GM12878 (cell line): ENCODE measurements around the gene RAD51. TPM values are rescaled to one million over a fixed set of nuclear protein-coding genes. Genes with fewer than 3 reads are reported as not detected.

Source experiments
- ATAC-seq: fragments of 200-7000 bp; cut with Tn5 transposase; 3 replicates; pipeline ENCODE4 v1.9.1; 2020; ENCODE audit warnings: mild to moderate bottlenecking, moderate library complexity
- BruUV-seq: library from RNA; stranded (reverse); fragments of 400-500 nt; replicated peaks from 2 replicates; lab custom pipeline; 2021; lab: Mats Ljungman, UMichigan
- CTCF ChIA-PET: fragments of 300-600 bp; sonication (Branson Sonifier 250); formaldehyde crosslinking; extraction: SDS; loops from one replicate; lab custom pipeline; 2021; ENCODE audit warnings: inconsistent platforms; lab: Yijun Ruan, JAX
- POLR2A ChIA-PET: fragments of 350-600 bp; formaldehyde crosslinking; extraction: SDS; loops from one replicate; lab custom pipeline; 2021; ENCODE audit warnings: inconsistent platforms; lab: Charles Lee
- RAD21 ChIA-PET: fragments of 300-600 bp; sonication (Branson Sonifier 250); formaldehyde crosslinking; loops from one replicate; lab custom pipeline; 2023; ENCODE audit warnings: antibody characterized with exemption; ENCODE audit not compliant: unreplicated experiment; lab: Charles Lee
- SMC1A ChIA-PET: fragments of 300-600 bp; sonication (Branson Sonifier 250); formaldehyde crosslinking; loops from one replicate; lab custom pipeline; 2023; ENCODE audit not compliant: unreplicated experiment, uncharacterized antibody; lab: Charles Lee
- DNase-seq: peaks from one replicate; pipeline ENCODE4 v3.0.0-alpha.2; 2011; ENCODE audit warnings: low read depth, low spot score
- FAIRE-seq: peaks from 3 replicates; lab custom pipeline; 2011; peaks lifted over from hg19 to GRCh38; lab: Jason Lieb, UNC
- H2AFZ ChIP-seq: 2 replicates; pipeline ENCODE4 v1.6.0; 2011; ENCODE audit warnings: low read depth, low read length, control low read depth; ENCODE audit not compliant: control insufficient read depth
- H3K27ac ChIP-seq: 2 replicates; pipeline ENCODE4 v1.5.1; 2011; ENCODE audit warnings: control low read depth; ENCODE audit not compliant: control insufficient read depth, insufficient read depth
- H3K27me3 ChIP-seq, 2 experiments: replicated peaks in 1 of 2; 2 replicates each; pipeline versions ENCODE4 v1.6.0 to v1.6.1; 2011; ENCODE audit warnings: low read length in 1 of 2; ENCODE audit not compliant: control insufficient read depth in 2 of 2, insufficient read depth in 2 of 2
- H3K36me3 ChIP-seq, 2 experiments: 2 replicates each; pipeline ENCODE4 v1.5.1; 2011; ENCODE audit warnings: low read length in 1 of 2; ENCODE audit not compliant: control insufficient read depth in 2 of 2, insufficient read depth in 2 of 2
- H3K4me1 ChIP-seq: 2 replicates; pipeline ENCODE4 v1.6.1; 2011; ENCODE audit warnings: mild to moderate bottlenecking, low read length, moderate library complexity, mixed read lengths; ENCODE audit not compliant: control insufficient read depth, insufficient read depth
- H3K4me2 ChIP-seq: 2 replicates; pipeline ENCODE4 v1.6.0; 2011; ENCODE audit warnings: control low read depth; ENCODE audit not compliant: control insufficient read depth, insufficient read depth
- H3K4me3 ChIP-seq: fragments of 200-600 bp; sonication (generic); 2 replicates; pipeline ENCODE4 v1.5.1; 2016
- H3K79me2 ChIP-seq: 2 replicates; pipeline ENCODE4 v1.6.0; 2011; ENCODE audit warnings: low read length; ENCODE audit not compliant: control insufficient read depth, insufficient read depth
- H3K9ac ChIP-seq: 2 replicates; pipeline ENCODE4 v1.8.0; 2011; ENCODE audit warnings: low read length, control low read depth, mixed read lengths; ENCODE audit not compliant: control insufficient read depth, insufficient read depth
- H3K9me3 ChIP-seq: replicated peaks from 3 replicates; pipeline ENCODE4 v1.5.1; 2011; ENCODE audit warnings: mild to moderate bottlenecking, low read length; ENCODE audit not compliant: control insufficient read depth, insufficient read depth
- H4K20me1 ChIP-seq: 2 replicates; pipeline ENCODE4 v1.6.0; 2011; ENCODE audit not compliant: control insufficient read depth, insufficient read depth
- ASH2L ChIP-seq: fragments of 300-600, 200-600 bp; sonication (generic); IDR thresholded peaks from 2 replicates; pipeline ENCODE4 v1.6.1; 2017; ENCODE audit warnings: low read depth, mild to moderate bottlenecking, borderline replicate concordance
- BHLHE40 ChIP-seq, 2 experiments: fragments of 450-650 bp in 1 of 2; IDR thresholded peaks; 2 replicates each; pipeline ENCODE4 v1.6.1; 2011 to 2017; ENCODE audit warnings: low read depth in 2 of 2, borderline replicate concordance in 1 of 2, improper control_type of control experiment in 1 of 2, low read length in 1 of 2, mild to moderate bottlenecking in 1 of 2
- CEBPB ChIP-seq, 2 experiments: fragments of 150-350 bp in 1 of 2; IDR thresholded peaks; 2 replicates each; pipeline ENCODE4 v1.6.1; 2012 to 2014; ENCODE audit warnings: low read depth in 2 of 2, low read length in 2 of 2, borderline replicate concordance in 1 of 2, inconsistent platforms in 1 of 2
- KAT2A ChIP-seq: conservative IDR thresholded peaks from 2 replicates; pipeline ENCODE4 v1.6.1; 2011; ENCODE audit warnings: low read depth, low read length; ENCODE audit not compliant: control insufficient read depth
- PML ChIP-seq: IDR thresholded peaks from 2 replicates; pipeline ENCODE4 v1.6.1; 2012; ENCODE audit warnings: low read length, inconsistent platforms
- POLR2AphosphoS2 ChIP-seq: IDR thresholded peaks from 2 replicates; pipeline ENCODE4 v1.6.1; 2011; ENCODE audit warnings: low read depth, mild to moderate bottlenecking, low read length, improper control_type of control experiment, moderate library complexity
- RAD21 ChIP-seq: IDR thresholded peaks from 2 replicates; pipeline ENCODE4 v1.6.1; 2011; ENCODE audit warnings: mild to moderate bottlenecking, low read depth, low read length, moderate library complexity; ENCODE audit not compliant: insufficient read depth
- SRF ChIP-seq, 2 experiments: IDR thresholded peaks; 2 replicates each; pipeline ENCODE4 v1.6.1; 2011; ENCODE audit warnings: low read depth in 2 of 2, low read length in 2 of 2, mild to moderate bottlenecking in 1 of 2, moderate library complexity in 1 of 2
- WGBS: methylation state at CpG from one replicate; pipeline ENCODE4 v1.1.6; 2016; ENCODE audit warnings: low lambda C conversion rate; ENCODE audit not compliant: insufficient replicate concordance, insufficient coverage; ENCODE audit errors: missing lambda C conversion rate; 5-methylcytosine and 5-hydroxymethylcytosine counted together
- in situ Hi-C: fragments of 300-500 bp; cut with MboI; formaldehyde crosslinking; loops from 9 replicates; pipeline ENCODE4 v1.14.3; 2018; ENCODE audit warnings: mixed read lengths
- intact Hi-C: fragments of 100-400 bp; cut with micrococcal nuclease; formaldehyde crosslinking; loops from one replicate; pipeline ENCODE4 v1.14.2; 2022; ENCODE audit not compliant: unreplicated experiment
- polyA plus RNA-seq, 11 experiments: library from polyadenylated mRNA; depleted of rRNA in 4 of 11; unstranded in 6 of 11; stranded (reverse) in 5 of 11; fragments of >200 nt; fragmentation: Nextera tagmentation in 4 of 11; fragmentation: Illumina TruSeq in 1 of 11; extraction: Ambion mirVana in 4 of 11; extraction: Trizol in 1 of 11; gene quantifications; 1 replicate in 1 of 11; 2 replicates in 10 of 11; pipeline versions ENCODE4 v1.2.1 to v1.2.3, GENCODE V29; 2011 to 2016; ENCODE audit warnings: inconsistent platforms in 2 of 11, missing spikeins in 2 of 11, low read depth in 1 of 11
- total RNA-seq, 4 experiments: library from RNA; depleted of rRNA in 3 of 4; stranded (reverse); fragments of >200 nt in 3 of 4; fragmentation: Illumina TruSeq in 1 of 4; extraction: Trizol in 1 of 4; gene quantifications; 2 replicates each; pipeline versions ENCODE4 v1.2.1 to v1.2.3, GENCODE V29; 2013 to 2021

RAD51 gene
- total and polyA plus RNA-seq, 10 of the 15 experiments (the other 5 are each of a cell fraction or from before 2014, with no cell fraction given) = 13.1 to 55.0 (median 30.6) TPM

DNA sequence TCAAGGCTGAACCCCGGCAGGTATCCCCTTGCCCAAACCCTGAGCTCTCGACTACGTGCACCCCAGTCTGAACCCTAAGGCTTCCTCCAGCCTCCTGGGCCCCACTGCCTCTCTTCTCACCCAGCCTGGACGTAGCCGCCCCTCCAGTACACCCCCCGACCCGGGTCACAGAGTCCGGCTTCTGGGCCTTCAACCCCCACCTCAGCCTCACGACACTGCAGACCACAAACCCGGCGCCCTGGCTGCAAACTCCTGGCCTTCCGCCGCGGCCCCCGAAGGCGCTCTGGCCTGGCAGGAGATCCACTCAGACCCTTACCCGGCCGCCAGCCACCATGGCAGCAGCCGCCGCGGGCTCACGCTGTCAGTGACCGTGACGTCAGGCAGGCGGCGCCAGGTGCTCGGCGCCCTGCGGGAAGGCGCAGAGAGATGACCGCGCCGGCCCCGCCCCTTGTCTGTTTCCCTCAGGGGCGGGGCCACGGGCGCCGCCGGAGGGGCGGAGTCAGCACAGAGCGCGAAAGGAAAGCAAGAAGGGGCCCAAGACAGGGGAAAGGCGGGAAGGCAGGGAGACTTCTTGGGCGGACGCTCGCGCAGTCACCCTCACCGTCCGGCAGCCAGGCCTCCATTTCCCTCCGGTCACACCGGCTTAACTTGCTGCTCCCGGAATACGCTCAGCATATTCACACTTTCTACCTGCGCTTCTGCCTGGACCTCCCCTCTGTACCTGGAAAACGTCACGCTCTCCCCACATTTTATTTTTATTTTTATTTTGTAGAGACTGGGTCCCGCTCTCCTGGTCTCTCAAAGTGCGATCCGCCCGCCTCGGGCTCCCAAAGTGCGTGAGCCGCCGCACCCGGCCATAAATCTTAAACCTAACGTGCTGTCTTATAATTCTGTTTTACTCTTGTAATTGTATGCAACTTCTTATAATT lies 60.2 kb downstream of the RAD51 start, which contains the start of gene RMDN3 (continued):
- no peak for TF ChIP-seq KAT2A
- no peak for TF ChIP-seq CEBPB (IDR thresholded peaks at IDR 0.05; ENCODE audit: borderline replicate concordance in 1 of 2, low read depth in 2 of 2, low read length in 2 of 2)
- peak; percentile 77; the same call in 1 of the 2 replicates for TF ChIP-seq PML
- no peak for TF ChIP-seq ASH2L
- no peak; the same call in 1 of the 2 replicates for TF ChIP-seq POLR2AphosphoS2
- no peak for TF ChIP-seq RAD21

DNA sequence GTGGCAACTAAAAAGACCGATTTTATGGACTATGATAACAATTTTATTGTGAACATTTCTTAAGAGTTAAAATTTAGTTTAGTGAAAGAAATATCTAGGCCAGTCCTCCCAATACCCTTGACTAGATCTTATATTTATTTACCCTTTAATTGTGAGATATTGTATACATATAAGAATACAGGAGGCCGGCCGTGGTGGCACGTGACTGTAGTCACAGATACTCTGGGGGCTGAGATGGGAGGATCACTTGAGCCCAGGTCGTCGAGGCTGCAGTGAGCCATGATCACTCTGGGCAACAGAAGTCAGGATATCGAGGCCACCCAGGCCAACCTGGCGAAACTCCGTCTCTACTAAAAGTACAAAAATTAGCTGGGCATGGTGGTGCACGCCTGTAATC lies 60.8 kb downstream of the RAD51 start:
- H2AFZ ChIP-seq = peak overlapping the region; percentile 94
- no peaks in the 10 kb centered on the region for H3K27me3 ChIP-seq
- H3K4me2 ChIP-seq = peak overlapping the region; percentile 88
- peaks cover 21% of the 10 kb centered on the region for H3K79me2 ChIP-seq
- FAIRE-seq (no peak), ATAC-seq (no peak), DNase-seq (no peak)
- H3K36me3 ChIP-seq = peaks cover 3 to 4% of the 10 kb centered on the region in 2 experiments; a peak in 3 of 4 replicates
- WGBS = 55% methylated on average over 10 of the region's 10 CpGs
- ChIA-PET SMC1A (interaction anchor here (1.5 to 1.8 kb wide), 2 partner anchors 9 to 15 kb away, joined by 5 to 6 read pairs; partner anchors contain the start of gene C15orf62), POLR2A (interaction anchor here (0.7 to 2.1 kb wide), 4 partner anchors 9 to 61 kb away, joined by 3 to 12 read pairs (median 6); partner anchors contain the start of genes C15orf62 and RAD51), RAD21 (interaction anchor here (1.6 kb wide), 1 partner anchor 104 kb away, joined by 4 read pairs; no protein-coding TSS in a partner anchor), CTCF (interaction anchor here (1.0 to 2.1 kb wide), 2 partner anchors 102 to 138 kb away, joined by 5 to 9 read pairs; partner anchors contain the start of gene VPS18)
- intact Hi-C loops (loop anchor here (1.0 to 5.0 kb wide), 2 partner anchors 61 to 164 kb away; partner anchors contain the start of genes KNL1 and RAD51), in situ Hi-C loops (no loop called here)
- H3K4me1 ChIP-seq = peaks cover 3% of the 10 kb centered on the region
- H3K9me3 ChIP-seq = no peaks in the 10 kb centered on the region
- H4K20me1 ChIP-seq = no peaks in the 10 kb centered on the region
- peak overlapping the region; percentile 86 for H3K27ac ChIP-seq
- peak overlapping the region; percentile 62 for H3K4me3 ChIP-seq
- TF ChIP-seq SRF (IDR thresholded peaks at IDR 0.05; ENCODE audit: low read depth in 2 of 2, low read length in 2 of 2) (no peak), BHLHE40 (IDR thresholded peaks at IDR 0.05; ENCODE audit: borderline replicate concordance in 1 of 2, low read depth in 2 of 2, low read length in 1 of 2) (peak; percentile 10 to 49; a peak in 1 of 4 replicates)
- peak overlapping the region; percentile 86 for H3K9ac ChIP-seq
- no TSS peak for BruUV-seq
